Lower leg skin (tissue), 3 donors: ENCODE results near the gene PPIG.

ENCODE experiments used
- POLR2A ChIP-seq, 2 donors: fragments of 450-650 bp; IDR thresholded peaks; one replicate each; pipeline ENCODE4 v1.6.1; 2016 to 2017; ENCODE audit warnings: antibody characterized with exemption in 2 of 2, mild to moderate bottlenecking in 1 of 2, moderate library complexity in 1 of 2
- TF ChIP-seq, protein P1 (sequence below), 3 donors: fragments of 450-650 bp; IDR thresholded peaks; one replicate each; pipeline ENCODE4 v1.5.1; 2016; ENCODE audit warnings: antibody characterized with exemption in 3 of 3, mild to moderate bottlenecking in 3 of 3, moderate library complexity in 2 of 3

DNA sequence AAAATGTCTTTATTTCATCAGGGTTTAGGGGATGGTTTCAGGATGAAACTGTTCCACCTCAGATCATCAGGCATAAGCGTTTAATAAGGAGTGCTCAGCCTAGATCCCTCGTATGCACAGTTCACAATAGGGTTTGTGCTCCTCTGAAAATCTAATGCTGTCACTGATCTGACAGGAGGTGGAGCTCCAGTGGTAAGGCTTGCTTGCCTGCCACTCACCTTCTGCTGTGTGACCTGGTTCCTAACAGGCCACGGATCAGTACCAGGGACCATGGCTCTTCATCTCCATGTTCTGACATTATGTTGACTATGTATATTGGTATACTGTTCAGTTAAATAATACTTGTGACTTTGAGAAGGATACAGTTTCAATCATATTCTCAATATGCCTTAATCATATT is 41.6 kb downstream of the PPIG start:
- TF ChIP-seq, protein P1, sequence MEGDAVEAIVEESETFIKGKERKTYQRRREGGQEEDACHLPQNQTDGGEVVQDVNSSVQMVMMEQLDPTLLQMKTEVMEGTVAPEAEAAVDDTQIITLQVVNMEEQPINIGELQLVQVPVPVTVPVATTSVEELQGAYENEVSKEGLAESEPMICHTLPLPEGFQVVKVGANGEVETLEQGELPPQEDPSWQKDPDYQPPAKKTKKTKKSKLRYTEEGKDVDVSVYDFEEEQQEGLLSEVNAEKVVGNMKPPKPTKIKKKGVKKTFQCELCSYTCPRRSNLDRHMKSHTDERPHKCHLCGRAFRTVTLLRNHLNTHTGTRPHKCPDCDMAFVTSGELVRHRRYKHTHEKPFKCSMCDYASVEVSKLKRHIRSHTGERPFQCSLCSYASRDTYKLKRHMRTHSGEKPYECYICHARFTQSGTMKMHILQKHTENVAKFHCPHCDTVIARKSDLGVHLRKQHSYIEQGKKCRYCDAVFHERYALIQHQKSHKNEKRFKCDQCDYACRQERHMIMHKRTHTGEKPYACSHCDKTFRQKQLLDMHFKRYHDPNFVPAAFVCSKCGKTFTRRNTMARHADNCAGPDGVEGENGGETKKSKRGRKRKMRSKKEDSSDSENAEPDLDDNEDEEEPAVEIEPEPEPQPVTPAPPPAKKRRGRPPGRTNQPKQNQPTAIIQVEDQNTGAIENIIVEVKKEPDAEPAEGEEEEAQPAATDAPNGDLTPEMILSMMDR (IDR thresholded peaks at IDR 0.05): no peak
- no peak for TF ChIP-seq POLR2A (IDR thresholded peaks at IDR 0.05)
